Hepatocyte (in vitro differentiated cells): ENCODE measurements around the gene LITAF. TPM values are rescaled to one million over a fixed set of nuclear protein-coding genes. Genes with fewer than 3 reads are reported as not detected.
"Not testable (repeated sequence)": the region's sequence is repeated elsewhere in the genome, so short reads cannot be mapped to it uniquely, and the experiment has no call there.

Experiments
- DNase-seq: peaks from one replicate; pipeline ENCODE4 v3.0.0-alpha.2; 2016; ENCODE audit warnings: low spot score
- H2AFZ ChIP-seq: fragments of 200-600 bp; sonication (generic); 2 replicates; pipeline ENCODE4 v1.6.0; 2016; ENCODE audit warnings: antibody characterized with exemption, mild to moderate bottlenecking
- H3K27ac ChIP-seq: fragments of 200-600 bp; sonication (generic); 2 replicates; pipeline ENCODE4 v1.5.1; 2016; ENCODE audit warnings: mild to moderate bottlenecking
- H3K27me3 ChIP-seq: fragments of 200-600 bp; sonication (generic); 2 replicates; pipeline ENCODE4 v1.6.1; 2016
- H3K36me3 ChIP-seq: fragments of 200-600 bp; sonication (generic); replicated peaks from 2 replicates; pipeline ENCODE4 v1.5.1; 2016; ENCODE audit warnings: low read depth; ENCODE audit not compliant: insufficient read depth
- H3K4me1 ChIP-seq: fragments of 200-600 bp; sonication (generic); 2 replicates; pipeline ENCODE4 v1.5.1; 2016; ENCODE audit warnings: mild to moderate bottlenecking, moderate library complexity; ENCODE audit not compliant: insufficient read depth
- H3K4me2 ChIP-seq: fragments of 200-600 bp; sonication (generic); 2 replicates; pipeline ENCODE4 v1.6.0; 2016
- H3K4me3 ChIP-seq: fragments of 200-600 bp; sonication (generic); 2 replicates; pipeline ENCODE4 v1.5.1; 2016; ENCODE audit warnings: mild to moderate bottlenecking
- H3K79me2 ChIP-seq: fragments of 200-600 bp; sonication (generic); 2 replicates; pipeline ENCODE4 v1.6.0; 2017; ENCODE audit warnings: mild to moderate bottlenecking
- H3K9me2 ChIP-seq: fragments of 200-600 bp; sonication (generic); replicated peaks from 2 replicates; pipeline ENCODE4 v1.6.0; 2017; ENCODE audit warnings: mild to moderate bottlenecking; ENCODE audit not compliant: insufficient read depth
- H3K9me3 ChIP-seq: fragments of 200-600 bp; sonication (generic); 2 replicates; pipeline ENCODE4 v1.5.1; 2016; ENCODE audit warnings: low read depth, mild to moderate bottlenecking
- H4K20me1 ChIP-seq: fragments of 200-600 bp; sonication (generic); 2 replicates; pipeline ENCODE4 v1.6.0; 2016; ENCODE audit warnings: mild to moderate bottlenecking; ENCODE audit not compliant: insufficient read depth, poor library complexity, severe bottlenecking
- CTCF ChIP-seq: fragments of 200-600 bp; sonication (generic); IDR thresholded peaks from 2 replicates; pipeline ENCODE4 v1.5.1; 2016; ENCODE audit warnings: antibody characterized with exemption, mild to moderate bottlenecking; ENCODE audit not compliant: poor library complexity
- EZH2 ChIP-seq: fragments of 200-600 bp; sonication (generic); IDR thresholded peaks from 2 replicates; pipeline ENCODE4 v1.6.1; 2016; ENCODE audit warnings: antibody characterized with exemption, mild to moderate bottlenecking, borderline replicate concordance
- EZH2phosphoT487 ChIP-seq: fragments of 200-600 bp; sonication (generic); IDR thresholded peaks from one replicate; pipeline ENCODE4 v1.6.1; 2018; ENCODE audit warnings: antibody characterized with exemption, mild to moderate bottlenecking, low read depth, moderate library complexity; ENCODE audit not compliant: unreplicated experiment, severe bottlenecking
- WGBS: methylation state at CpG from one replicate; pipeline ENCODE4 v1.1.6; 2016; ENCODE audit warnings: low lambda C conversion rate; ENCODE audit errors: missing lambda C conversion rate; 5-methylcytosine and 5-hydroxymethylcytosine counted together
- polyA plus RNA-seq: library from polyadenylated mRNA; unstranded; fragments of >200 nt; fragmentation: Nextera tagmentation; extraction: Ambion mirVana; gene quantifications from 2 replicates; pipeline ENCODE4 v1.2.1, GENCODE V29; 2016
- total RNA-seq: library from RNA; depleted of rRNA; stranded (reverse); fragments of >200 nt; gene quantifications from 2 replicates; pipeline ENCODE4 v1.2.3, GENCODE V29; 2014

Gene LITAF
- total and polyA plus RNA-seq, 2 experiments from 2014 or later, result 65.6 to 134 TPM

GRCh38 chr16:11517961-11518360, 68.8 kb downstream of the LITAF start:
- Histone ChIP-seq H4K20me1 (no peaks in the 10 kb centered on the region), H3K4me3 (no peak overlapping the region), H3K4me1 (no peaks in the 10 kb centered on the region), H3K9me3 (no peaks in the 10 kb centered on the region), H3K27me3 (no peaks in the 10 kb centered on the region), H3K9me2 (no peaks in the 10 kb centered on the region), H3K4me2 (no peak overlapping the region), H3K27ac (no peak overlapping the region), H2AFZ (no peak overlapping the region), H3K36me3 (no peaks in the 10 kb centered on the region), H3K79me2 (no peaks in the 10 kb centered on the region)
- TF ChIP-seq EZH2 (no peak), CTCF (no peak), EZH2phosphoT487 (no peak)
- no peak for DNase-seq
- WGBS, result 84% methylated on average over 5 of the region's 5 CpGs

DNA sequence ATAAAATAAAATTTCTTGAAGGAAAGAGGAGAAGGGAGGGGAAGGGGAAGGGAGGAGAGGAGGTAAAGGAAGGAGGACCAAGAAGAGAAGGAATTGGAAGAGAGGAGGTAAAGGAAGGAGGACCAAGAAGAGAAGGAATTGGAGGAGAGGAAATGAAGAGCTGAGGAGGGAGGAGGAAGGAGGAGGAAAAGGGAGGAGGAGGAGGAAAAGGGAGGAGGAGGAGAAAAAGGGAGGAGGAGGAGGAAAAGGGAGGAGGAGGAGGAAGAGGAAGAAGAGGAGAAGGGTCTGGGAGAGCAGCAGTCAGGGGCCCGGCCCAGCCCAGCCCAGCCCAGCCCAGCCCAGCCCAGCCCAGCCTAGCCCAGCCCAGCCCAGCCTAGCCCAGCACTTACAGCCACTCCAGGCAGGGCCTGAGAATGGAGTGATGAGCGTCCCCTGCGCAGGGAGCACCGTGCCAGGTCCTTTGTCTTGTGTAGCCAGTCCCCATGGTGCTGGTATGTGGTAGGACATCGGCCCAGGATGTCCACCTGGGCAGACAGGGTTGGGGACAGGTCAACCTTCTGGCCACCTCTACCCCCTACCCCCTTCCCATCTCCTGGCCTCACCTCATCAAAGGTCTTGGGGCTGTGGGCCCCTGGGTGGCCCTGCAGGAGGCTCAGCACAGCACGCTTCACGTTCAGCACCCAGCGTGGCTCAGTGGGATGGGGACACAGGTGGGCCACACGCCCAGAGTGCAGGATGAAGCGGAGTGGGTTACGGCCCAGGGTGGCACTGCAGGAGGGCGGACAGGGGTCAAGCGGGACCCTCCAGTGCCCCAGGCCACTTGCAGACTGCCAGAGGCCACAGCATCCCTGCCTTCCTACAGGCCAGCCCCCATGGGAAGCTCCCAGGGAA, 70.9 kb downstream of the LITAF start:
- Histone ChIP-seq H3K9me2 (no peaks in the 10 kb centered on the region), H4K20me1 (no peaks in the 10 kb centered on the region), H3K27ac (no peak overlapping the region), H3K27me3 (no peaks in the 10 kb centered on the region), H3K79me2 (no peaks in the 10 kb centered on the region), H3K4me1 (no peaks in the 10 kb centered on the region), H3K4me3 (no peak overlapping the region), H3K36me3 (no peaks in the 10 kb centered on the region), H3K4me2 (no peak overlapping the region), H2AFZ (no peak overlapping the region), H3K9me3 (no peaks in the 10 kb centered on the region)
- TF ChIP-seq EZH2 (no peak), EZH2phosphoT487 (no peak), CTCF (no peak)
- DNase-seq, result no peak
- 79% methylated on average over 10 of the region's 13 CpGs for WGBS

GRCh38 chr16:11514283-11514682, 72.4 kb downstream of the LITAF start:
- Histone ChIP-seq H3K9me2 (no peaks in the 10 kb centered on the region), H3K4me2 (no peak overlapping the region), H3K27ac (no peak overlapping the region), H3K27me3 (no peaks in the 10 kb centered on the region), H3K4me1 (no peaks in the 10 kb centered on the region), H3K4me3 (no peak overlapping the region), H3K79me2 (no peaks in the 10 kb centered on the region), H3K9me3 (no peaks in the 10 kb centered on the region), H3K36me3 (no peaks in the 10 kb centered on the region), H2AFZ (no peak overlapping the region), H4K20me1 (no peaks in the 10 kb centered on the region)
- WGBS, result 97% methylated on average over 14 of the region's 14 CpGs
- TF ChIP-seq CTCF (no peak), EZH2phosphoT487 (no peak), EZH2 (no peak)
- no peak for DNase-seq

DNA sequence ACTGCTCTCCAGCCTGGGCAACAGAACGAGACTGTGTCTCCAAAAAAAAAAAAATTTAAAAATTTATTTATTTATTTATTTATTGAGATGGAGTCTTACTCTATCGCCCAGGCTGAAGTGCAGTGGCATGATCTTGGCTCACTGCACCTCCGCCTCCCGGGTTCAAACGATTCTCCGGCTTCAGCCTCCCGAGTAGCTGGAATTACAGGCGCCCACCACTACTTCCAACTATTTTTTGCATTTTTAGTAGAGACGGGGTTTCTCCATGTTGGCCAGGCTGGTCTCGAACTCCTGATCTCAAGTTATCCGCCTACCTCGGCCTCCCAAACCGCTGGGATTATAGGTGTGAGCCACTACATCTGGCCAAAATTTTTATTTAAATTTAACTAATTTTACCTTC, 73.4 kb downstream of the LITAF start:
- not testable (repeated sequence) for H3K79me2 ChIP-seq, H3K27ac ChIP-seq, H3K4me2 ChIP-seq, H3K4me1 ChIP-seq, H3K9me3 ChIP-seq, H3K27me3 ChIP-seq, H3K9me2 ChIP-seq, H3K4me3 ChIP-seq, H2AFZ ChIP-seq, DNase-seq, H3K36me3 ChIP-seq, H4K20me1 ChIP-seq
- 94% methylated on average over 13 of the region's 13 CpGs for WGBS
